Renal pelvis (tissue), 4 donors: ENCODE results near the gene ATOSB. TPM values are rescaled to one million over a fixed set of nuclear protein-coding genes. Genes with fewer than 3 reads are reported as not detected.
A peak's percentile ranks its signal among the peaks of the same experiment; 100 is the strongest.

Source experiments
- DNase-seq: peaks from one replicate; pipeline ENCODE4 v3.0.0-alpha.2; 2013
- polyA plus RNA-seq, 3 donors: library from polyadenylated mRNA; unstranded; fragments of 120-200 nt; gene quantifications; one replicate each; pipeline ENCODE4 v1.2.1, GENCODE V29; 2013; ENCODE audit not compliant: insufficient read length in 3 of 3

ATOSB gene
- polyA plus RNA-seq, 3 donors = 13.8 to 16.0 (median 15.1) TPM

GRCh38 chr9:35114840-35115628 is 628 bp downstream of the ATOSB start:
- DNase-seq = no peak

- DNase-seq = peak; percentile 85
These were observed 1.4 kb downstream of the ATOSB start for GRCh38 chr9:35114113-35114839.

- no peak for DNase-seq
These were observed 3.2 kb downstream of the ATOSB start for GRCh38 chr9:35112257-35113020.

- DNase-seq = peak; percentile 98
These were observed 4.4 kb downstream of the ATOSB start for GRCh38 chr9:35111001-35111933.

GRCh38 chr9:35110327-35110761 is 5.3 kb downstream of the ATOSB start:
- DNase-seq = no peak

- no peak for DNase-seq
These were observed 6.6 kb downstream of the ATOSB start for GRCh38 chr9:35108946-35109575.

- no peak for DNase-seq
These were observed 7.2 kb downstream of the ATOSB start for GRCh38 chr9:35108461-35108860.

GRCh38 chr9:35107297-35108290 is 8.1 kb downstream of the ATOSB start:
- no peak for DNase-seq

GRCh38 chr9:35106343-35106730 is 9.3 kb downstream of the ATOSB start:
- no peak for DNase-seq

GRCh38 chr9:35105571-35106342 is 9.9 kb downstream of the ATOSB start:
- no peak for DNase-seq

GRCh38 chr9:35105126-35105525 is 10.5 kb downstream of the ATOSB start:
- no peak for DNase-seq

- no peak for DNase-seq
These were observed 11.1 kb downstream of the ATOSB start for GRCh38 chr9:35104586-35104985.

- no peak for DNase-seq
These were observed 11.9 kb downstream of the ATOSB start for GRCh38 chr9:35103660-35104191.

GRCh38 chr9:35102769-35103659 is 12.6 kb downstream of the ATOSB start, which contains the start of gene STOML2:
STOML2 (minus strand) TSS chr9:35103131; CDS start chr9:35103094, 37 bp downstream.
- DNase-seq = peak; percentile 97

- no peak for DNase-seq
These were observed 13.2 kb downstream of the ATOSB start for GRCh38 chr9:35102465-35102768.

- DNase-seq = no peak
These were observed 18.1 kb downstream of the ATOSB start for GRCh38 chr9:35097573-35097972.
